H4 (cell line): ENCODE data around the gene PLA2G2D. TPM values are rescaled to one million over a fixed set of nuclear protein-coding genes. Genes with fewer than 3 reads are reported as not detected.

ENCODE experiments used
- DNase-seq: peaks from one replicate; pipeline ENCODE4 v3.0.0-alpha.2; 2015; ENCODE audit warnings: low spot score
- total RNA-seq: library from RNA; depleted of rRNA; stranded (reverse); fragments of >200 nt; shearing (Covaris generic); gene quantifications from 2 replicates; pipeline ENCODE4 v1.2.3, GENCODE V29; 2014

The PLA2G2D gene
- total RNA-seq, 1 experiment from 2014 or later = not detected

DNA sequence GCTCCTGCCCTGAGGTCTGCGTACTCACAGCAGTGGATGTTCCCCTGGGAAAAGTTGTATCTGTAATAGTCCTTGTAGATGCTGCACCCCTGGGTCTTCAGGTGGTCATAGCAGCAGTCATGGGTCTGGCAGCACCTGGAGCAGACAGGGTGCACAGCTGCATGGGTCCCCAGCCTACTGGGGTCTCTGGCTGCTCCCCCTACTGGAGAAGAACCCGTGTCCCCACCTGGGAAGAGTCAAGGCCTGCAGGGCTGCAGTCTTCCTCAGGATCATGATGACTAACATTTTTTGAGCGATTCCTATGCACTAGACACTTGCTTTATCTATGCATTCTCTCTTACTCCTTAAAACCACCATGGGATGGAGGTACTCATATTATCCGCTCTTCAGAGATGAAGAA, 3.9 kb downstream of the PLA2G2D start:
- no peak for DNase-seq

DNA sequence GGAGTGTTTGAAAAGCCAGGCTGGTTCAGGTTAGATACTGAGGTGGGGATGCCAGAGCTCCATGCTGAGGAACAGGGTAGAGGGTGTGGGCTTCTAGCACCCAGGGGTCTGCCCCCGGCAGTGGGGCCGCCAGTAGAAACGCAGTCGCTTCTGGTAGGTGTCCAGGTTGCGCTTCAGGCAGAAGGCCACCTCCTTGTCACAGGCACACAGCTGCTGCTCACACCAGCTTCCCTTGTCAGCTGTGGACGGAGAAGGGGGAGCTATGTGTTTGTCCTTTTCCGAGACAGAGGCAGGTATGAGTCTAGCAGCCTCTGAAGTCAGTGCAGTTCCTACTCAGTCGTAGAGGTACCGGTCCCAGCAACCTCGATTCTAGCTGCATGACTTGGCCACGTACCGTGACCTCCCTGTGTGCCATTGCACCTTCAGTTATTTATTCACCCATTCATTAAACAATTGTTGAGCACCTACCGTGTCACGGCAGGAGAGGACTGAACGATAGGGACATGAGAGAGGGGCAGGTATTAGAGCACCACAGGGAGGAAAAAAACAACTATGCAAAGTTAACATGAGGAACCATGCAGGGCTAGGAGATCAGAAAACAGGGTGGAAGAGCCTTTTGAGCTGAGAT, 5.2 kb downstream of the PLA2G2D start:
- DNase-seq = no peak

DNA sequence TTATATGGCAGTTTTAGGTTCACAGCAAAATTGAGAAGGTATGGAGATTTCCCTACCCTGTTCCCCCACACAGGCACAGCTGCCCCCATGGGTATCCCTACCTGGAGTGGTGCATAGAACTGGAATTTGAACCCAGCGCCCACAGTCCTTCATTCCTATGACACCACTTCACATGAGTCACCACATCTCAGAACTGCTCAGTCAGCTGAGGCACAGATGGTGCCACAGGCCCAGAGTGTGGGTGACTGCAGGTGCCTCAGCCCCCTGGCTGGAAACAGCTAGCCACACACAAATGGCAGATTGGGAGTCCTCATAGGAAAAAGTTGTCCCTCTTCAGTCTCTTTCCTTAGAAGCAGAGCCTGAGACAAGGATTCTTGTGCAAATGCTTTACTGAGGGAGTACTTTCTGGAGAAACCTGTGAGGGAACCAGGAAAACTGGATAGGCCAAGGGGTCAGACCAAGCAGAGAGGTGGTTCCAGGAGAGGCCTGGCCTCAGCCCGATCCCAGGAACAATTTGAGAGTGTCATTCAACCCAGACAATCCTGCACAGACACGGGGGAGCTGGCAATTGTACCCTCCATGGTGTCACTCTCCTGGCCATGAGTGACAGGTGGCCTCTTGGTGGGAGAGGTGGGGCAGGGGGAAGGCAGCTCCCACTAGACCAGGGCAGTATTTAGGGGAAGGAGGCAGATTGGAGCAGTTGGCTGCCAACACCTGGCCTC, 6.9 kb downstream of the PLA2G2D start:
- no peak for DNase-seq

DNA sequence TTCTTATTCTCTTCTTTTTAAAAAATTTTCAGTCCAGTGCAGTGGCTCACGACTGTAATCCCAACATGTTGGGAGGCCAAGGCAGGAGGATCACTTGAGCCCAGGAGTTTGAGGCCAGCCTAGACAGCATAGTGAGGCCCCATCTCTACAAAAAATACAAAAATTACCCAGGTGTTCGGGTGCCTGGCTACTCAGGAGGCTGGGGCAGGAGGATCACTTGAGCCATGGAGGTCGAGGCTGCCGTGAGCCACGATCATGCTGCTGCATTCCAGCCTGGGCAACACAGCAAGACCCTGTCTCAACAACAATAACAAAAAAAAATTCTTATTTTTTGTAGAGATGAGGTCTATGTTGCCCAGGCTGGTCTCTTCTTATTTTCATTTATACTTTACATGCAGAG, 7.9 kb downstream of the PLA2G2D start:
- DNase-seq = no peak

DNA sequence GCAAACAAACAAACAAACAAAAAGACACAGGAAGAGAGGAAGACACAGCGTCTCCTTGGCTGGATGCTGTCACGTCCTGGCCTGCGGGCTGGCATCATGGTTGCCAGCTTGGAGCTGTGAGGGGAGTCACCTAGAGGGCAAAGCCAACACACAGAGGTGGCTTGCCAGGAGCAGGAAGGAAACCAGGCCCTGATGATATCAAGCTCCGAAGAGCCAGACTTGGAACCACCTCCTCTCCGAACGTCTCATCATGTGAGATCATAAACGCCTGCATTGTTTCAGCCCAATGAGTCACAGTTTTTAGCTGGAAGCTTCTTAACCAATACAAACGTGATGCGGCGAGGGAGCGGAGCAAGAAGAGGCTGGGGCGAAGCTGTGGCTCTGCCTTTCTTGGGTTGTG, 8.7 kb downstream of the PLA2G2D start:
- DNase-seq = peak; percentile 79

- DNase-seq = no peak
Observed at GRCh38 chr1:20109223-20109856, 10.0 kb downstream of the PLA2G2D start.

GRCh38 chr1:20108366-20109123, 10.8 kb downstream of the PLA2G2D start:
- no peak for DNase-seq

- no peak for DNase-seq
Observed at GRCh38 chr1:20107796-20108195, 11.5 kb downstream of the PLA2G2D start.

DNA sequence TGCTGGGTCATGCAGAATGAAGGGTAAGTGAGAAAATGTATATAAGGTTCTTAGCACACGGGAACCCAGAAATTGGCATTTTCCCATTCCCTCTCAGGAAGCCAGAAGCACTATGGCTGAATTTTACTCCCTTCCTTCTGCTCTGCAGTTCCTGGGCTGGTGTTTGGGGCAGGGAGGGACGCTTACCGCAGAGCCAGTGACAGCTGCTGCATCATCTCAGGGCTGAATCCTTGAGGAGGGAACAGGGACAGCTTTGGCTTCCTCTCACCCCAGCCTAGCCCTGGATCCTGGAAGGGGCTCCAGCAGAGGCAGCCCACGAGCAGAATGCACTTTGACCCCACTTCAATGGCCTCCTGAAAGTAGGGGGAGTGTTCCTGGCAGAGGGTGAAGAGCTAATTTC, 12.0 kb downstream of the PLA2G2D start:
- DNase-seq = no peak

GRCh38 chr1:20105856-20106255, 13.5 kb downstream of the PLA2G2D start:
- no peak for DNase-seq

DNA sequence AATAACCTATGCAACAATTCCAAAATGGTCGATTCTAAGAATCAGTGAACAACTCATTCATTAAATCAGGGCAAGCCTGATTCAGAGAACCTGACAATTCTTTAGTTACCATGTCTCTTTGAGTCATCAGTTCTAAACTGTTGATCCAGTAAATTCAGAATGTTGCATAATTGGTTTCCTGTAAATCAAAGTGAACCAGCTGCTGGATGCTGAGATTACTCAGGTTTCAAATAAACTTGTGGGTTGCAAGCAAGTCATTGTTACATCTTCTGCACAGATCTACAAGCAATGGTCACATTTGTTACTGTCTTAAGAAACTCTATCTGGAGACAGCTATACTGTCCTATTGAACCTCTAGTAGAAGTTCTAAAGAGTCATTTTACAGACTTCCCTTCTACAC, 16.5 kb downstream of the PLA2G2D start:
- DNase-seq = peak; percentile 81

DNA sequence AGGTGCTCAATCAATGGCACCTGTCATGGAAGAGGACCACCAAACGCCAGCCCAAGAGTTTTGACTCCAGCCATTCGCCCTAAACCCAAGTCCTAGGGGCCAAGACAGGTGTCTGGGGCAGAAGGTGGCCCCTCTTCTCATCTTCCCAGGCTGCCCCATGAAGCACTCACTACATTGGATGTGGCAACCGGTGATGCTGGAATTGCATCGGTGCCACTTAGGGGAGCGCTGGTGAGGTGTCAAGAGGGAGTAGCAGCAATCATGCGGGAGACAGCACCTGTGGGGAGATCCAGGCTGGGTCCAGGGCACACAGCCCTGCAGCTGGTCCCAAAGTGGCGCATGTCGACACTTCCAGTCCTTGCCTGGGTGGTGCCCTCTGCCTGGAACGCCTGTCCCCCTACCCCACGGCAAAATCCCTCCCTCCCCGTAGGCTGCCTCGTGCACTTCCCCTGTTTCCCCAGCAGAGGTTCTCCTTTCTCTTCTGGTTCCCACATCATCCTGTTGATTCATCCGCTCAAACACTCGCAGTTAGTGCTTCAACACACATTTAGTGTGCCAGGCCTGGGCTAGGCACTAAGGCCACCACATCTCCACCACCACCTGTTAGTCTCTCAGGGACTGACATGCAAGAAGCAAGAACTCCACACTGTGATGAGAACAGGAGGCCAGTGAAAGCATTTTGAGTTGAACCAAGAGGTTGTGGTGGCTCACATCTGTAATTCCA, 18.5 kb downstream of the PLA2G2D start:
- DNase-seq = peak; percentile 69

- no peak for DNase-seq
Observed at GRCh38 chr1:20099533-20099932, 19.8 kb downstream of the PLA2G2D start.

GRCh38 chr1:20096840-20097447, 22.4 kb downstream of the PLA2G2D start:
- DNase-seq = no peak

DNA sequence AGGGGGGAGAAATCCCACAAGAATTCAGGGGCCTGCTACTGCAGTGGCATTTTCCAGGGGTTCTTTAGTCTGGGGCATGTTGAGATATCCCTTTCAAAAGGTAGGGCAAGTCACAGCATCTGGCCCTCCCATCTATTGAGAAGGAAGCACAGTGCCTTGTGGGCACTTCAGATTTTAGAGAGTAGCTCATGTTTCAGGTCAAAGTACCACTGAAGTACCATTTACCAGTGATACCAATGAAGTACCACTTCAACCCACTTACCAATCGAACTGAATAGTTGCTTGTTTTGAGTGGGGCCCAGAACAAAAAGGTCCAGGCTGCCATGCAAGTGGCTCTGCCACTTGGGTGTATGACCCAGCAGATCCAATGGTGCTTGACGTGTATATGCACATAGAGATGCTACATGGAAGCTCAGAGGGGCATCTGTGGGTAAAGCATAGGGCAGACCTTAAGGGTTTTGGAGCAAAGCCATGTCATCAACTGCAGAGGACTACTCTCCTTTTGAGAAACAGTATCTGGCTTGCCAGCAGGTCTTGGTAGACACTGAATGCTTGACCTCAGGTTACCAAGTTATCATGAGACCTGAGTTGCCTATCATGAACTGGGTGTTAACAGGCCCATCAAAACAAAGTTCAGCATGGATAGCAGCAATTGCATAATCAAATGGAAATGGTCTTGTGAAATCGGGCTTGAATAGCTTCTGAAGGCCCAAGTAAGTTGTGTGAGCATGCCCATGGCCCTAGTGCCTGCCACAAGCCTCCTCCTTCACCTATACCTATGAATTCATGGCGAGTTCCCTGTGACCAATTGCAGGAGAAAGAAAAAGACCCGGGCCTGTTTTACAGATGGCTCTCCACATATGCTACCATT, 23.5 kb downstream of the PLA2G2D start:
- no peak for DNase-seq

DNA sequence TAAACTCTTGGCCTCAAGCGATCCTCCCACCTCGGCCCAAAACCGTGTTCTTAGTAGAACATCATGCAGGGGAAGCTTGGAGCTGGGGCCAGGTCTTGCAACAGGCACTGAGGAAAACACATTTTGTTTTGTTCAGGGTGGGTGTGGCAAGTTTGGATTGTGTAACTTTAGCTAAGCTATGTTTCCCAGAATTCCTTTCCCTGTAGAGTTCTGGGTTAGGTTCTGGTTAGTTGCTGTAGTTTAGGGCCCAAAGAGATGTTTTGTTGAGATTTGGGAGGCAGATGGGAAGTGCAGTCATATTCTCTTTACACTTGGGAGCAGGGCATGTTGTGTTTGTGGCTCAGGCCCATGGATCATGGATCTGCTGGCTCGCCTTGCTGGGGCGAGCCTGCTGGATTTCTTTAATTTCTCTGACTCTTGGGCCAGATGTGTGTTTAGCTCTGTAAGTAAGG, 25.4 kb downstream of the PLA2G2D start:
- no peak for DNase-seq

DNA sequence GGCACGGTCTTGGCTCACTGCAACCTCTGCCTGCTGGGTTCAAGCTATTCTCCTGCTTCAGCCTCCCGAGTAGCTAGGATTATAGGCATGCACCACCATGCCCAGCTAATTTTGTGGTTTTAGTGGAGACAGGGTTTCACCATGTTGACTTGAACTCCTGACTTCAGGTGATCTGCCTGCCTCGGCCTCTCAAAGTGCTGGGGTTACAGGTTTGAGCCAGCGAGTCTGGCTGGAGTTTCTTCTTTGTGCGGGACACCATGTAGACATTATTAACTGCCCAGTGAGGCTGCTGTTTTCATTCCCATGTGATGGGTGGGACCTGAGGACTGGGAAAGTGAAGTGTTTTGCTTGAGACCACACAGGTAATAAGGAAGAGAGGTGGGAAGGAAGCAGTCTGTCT, 26.0 kb downstream of the PLA2G2D start:
- DNase-seq = no peak

DNA sequence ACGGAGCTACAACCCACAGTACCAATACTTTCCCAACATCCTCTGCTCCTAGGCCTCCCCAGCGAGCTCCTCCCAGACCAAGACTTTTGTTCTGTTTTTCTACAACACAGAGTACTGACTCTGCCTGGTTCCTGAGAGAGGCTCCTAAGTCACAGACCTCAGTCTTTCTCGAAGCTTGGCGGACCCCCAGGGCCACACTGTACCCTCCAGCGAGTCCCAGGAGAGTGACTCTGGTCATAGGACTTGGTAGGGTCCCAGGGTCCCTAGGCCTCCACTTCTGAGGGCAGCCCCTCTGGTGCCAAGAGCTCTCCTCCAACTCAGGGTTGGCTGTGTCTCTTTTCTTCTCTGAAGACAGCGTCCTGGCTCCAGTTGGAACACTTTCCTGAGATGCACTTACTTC, 28.7 kb downstream of the PLA2G2D start:
- no peak for DNase-seq

DNA sequence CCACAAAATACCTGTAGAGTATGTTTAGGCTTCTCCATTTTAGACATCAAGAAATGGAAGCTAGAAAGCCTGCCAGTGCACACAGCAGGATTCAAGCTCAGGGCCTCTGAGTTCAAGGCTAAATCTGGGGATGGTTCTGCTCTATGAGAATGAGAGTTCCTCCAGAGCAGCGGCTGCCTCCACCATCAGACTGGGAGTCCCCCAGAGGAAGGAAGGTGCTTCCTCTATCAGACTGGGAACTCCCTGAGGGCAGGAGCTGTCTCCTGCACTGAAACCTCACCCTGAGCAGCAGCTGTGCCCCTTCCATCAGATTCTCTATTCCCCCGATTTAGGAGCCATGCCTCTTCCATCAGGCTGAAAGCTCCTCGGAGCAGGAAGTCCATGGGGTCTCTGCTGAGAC, 29.2 kb downstream of the PLA2G2D start:
- DNase-seq = no peak
